NCI-H2196 (cell line): ENCODE results near the gene ASS1.

Experiments used
- DNase-seq: peaks from one replicate; lab custom pipeline; 2025; ENCODE audit not compliant: unreplicated experiment; lab: John Stamatoyannopoulos, UW

ASS1 gene

GRCh38 chr9:130493476-130493875 is 48.7 kb downstream of the ASS1 start:
- DNase-seq = no peak

- DNase-seq = no peak
These were observed 50.3 kb downstream of the ASS1 start for GRCh38 chr9:130495067-130495466.

GRCh38 chr9:130497139-130497538 is 52.4 kb downstream of the ASS1 start:
- no peak for DNase-seq

GRCh38 chr9:130498298-130498917 is 53.6 kb downstream of the ASS1 start:
- DNase-seq = peak; percentile 12

- no peak for DNase-seq
These were observed 54.3 kb downstream of the ASS1 start for GRCh38 chr9:130498918-130499698.

- DNase-seq = peak; percentile 45
These were observed 55.1 kb downstream of the ASS1 start for GRCh38 chr9:130499804-130500263.

GRCh38 chr9:130500340-130501180 is 55.8 kb downstream of the ASS1 start:
- DNase-seq = no peak

GRCh38 chr9:130501639-130502038 is 56.9 kb downstream of the ASS1 start:
- DNase-seq = no peak

- DNase-seq = no peak
These were observed 63.5 kb downstream of the ASS1 start for GRCh38 chr9:130508218-130508617.

- DNase-seq = no peak
These were observed 67.4 kb downstream of the ASS1 start for GRCh38 chr9:130512199-130512598.

- no peak for DNase-seq
These were observed 68.3 kb downstream of the ASS1 start for GRCh38 chr9:130513078-130513477.

- DNase-seq = no peak
These were observed 73.5 kb downstream of the ASS1 start for GRCh38 chr9:130518233-130518632.

- no peak for DNase-seq
These were observed 74.4 kb downstream of the ASS1 start for GRCh38 chr9:130518943-130519799.

- no peak for DNase-seq
These were observed 75.2 kb downstream of the ASS1 start for GRCh38 chr9:130519927-130520326.

GRCh38 chr9:130521715-130522114 is 77.0 kb downstream of the ASS1 start:
- no peak for DNase-seq

GRCh38 chr9:130522233-130522808 is 77.6 kb downstream of the ASS1 start:
- DNase-seq = no peak

- no peak for DNase-seq
These were observed 79.2 kb downstream of the ASS1 start for GRCh38 chr9:130523921-130524320.

GRCh38 chr9:130526193-130526853 is 81.6 kb downstream of the ASS1 start:
- no peak for DNase-seq

GRCh38 chr9:130526854-130527650 is 82.3 kb downstream of the ASS1 start:
- no peak for DNase-seq
